Stimulated activated CD4-positive, alpha-beta T cell treated with anti-CD3 and anti-CD28 coated beads, Interleukin-1b, Interleukin-23, amount 100 ng/mL, for 24 hours (primary cell): ENCODE measurements around the gene POLR3G.

Experiments
- DNase-seq, 4 experiments: peaks; one replicate each; pipeline ENCODE4 v3.0.0-alpha.2; 2020; ENCODE audit warnings: low read depth in 4 of 4, low spot score in 1 of 4

The POLR3G gene

GRCh38 chr5:90549729-90550275 lies 75.1 kb downstream of the POLR3G start:
- DNase-seq, result no peak

- DNase-seq, result no peak
Observed at GRCh38 chr5:90550963-90551362, 76.3 kb downstream of the POLR3G start.

- no peak for DNase-seq
Observed at GRCh38 chr5:90551376-90551775, 76.7 kb downstream of the POLR3G start.

- DNase-seq, result no peak
Observed at GRCh38 chr5:90553711-90554110, 79.0 kb downstream of the POLR3G start.

- DNase-seq, result no peak
Observed at GRCh38 chr5:90554358-90555006, 79.8 kb downstream of the POLR3G start.

- no peak for DNase-seq
Observed at GRCh38 chr5:90555666-90556065, 81.0 kb downstream of the POLR3G start.

GRCh38 chr5:90557391-90557790 lies 82.7 kb downstream of the POLR3G start:
- no peak for DNase-seq

GRCh38 chr5:90557871-90558270 lies 83.2 kb downstream of the POLR3G start:
- DNase-seq, result no peak

- no peak for DNase-seq
Observed at GRCh38 chr5:90558344-90559192, 83.9 kb downstream of the POLR3G start, which contains the start of gene ADGRV1. TSS of gene ADGRV1 (plus strand) at chr5:90558797. CDS start at chr5:90558896, 99 bp downstream.

GRCh38 chr5:90560771-90561170 lies 86.1 kb downstream of the POLR3G start:
- DNase-seq, result no peak

GRCh38 chr5:90561766-90562165 lies 87.1 kb downstream of the POLR3G start:
- DNase-seq, result no peak

GRCh38 chr5:90562341-90562740 lies 87.7 kb downstream of the POLR3G start:
- DNase-seq, result no peak

GRCh38 chr5:90563108-90563507 lies 88.4 kb downstream of the POLR3G start:
- DNase-seq, result no peak
